DMS 273 (cell line): Measurements from ENCODE around the gene EEFSEC.

Source experiments
- DNase-seq: peaks from one replicate; lab custom pipeline; 2025; ENCODE audit not compliant: unreplicated experiment; lab: John Stamatoyannopoulos, UW

EEFSEC gene

GRCh38 chr3:128435058-128435457 is 281.8 kb downstream of the EEFSEC start:
- DNase-seq = peak; percentile 37

- no peak for DNase-seq
Observed at GRCh38 chr3:128435561-128435960, 282.3 kb downstream of the EEFSEC start.

- no peak for DNase-seq
Observed at GRCh38 chr3:128436214-128436613, 282.9 kb downstream of the EEFSEC start.

- peak; percentile 62 for DNase-seq
Observed at GRCh38 chr3:128438488-128439072, 285.3 kb downstream of the EEFSEC start.

GRCh38 chr3:128439226-128439625 is 285.9 kb downstream of the EEFSEC start:
- DNase-seq = no peak

GRCh38 chr3:128442070-128442469 is 288.8 kb downstream of the EEFSEC start:
- no peak for DNase-seq

- no peak for DNase-seq
Observed at GRCh38 chr3:128442949-128443348, 289.7 kb downstream of the EEFSEC start.

GRCh38 chr3:128443771-128444170 is 290.5 kb downstream of the EEFSEC start:
- no peak for DNase-seq

GRCh38 chr3:128445357-128445756 is 292.1 kb downstream of the EEFSEC start:
- DNase-seq = no peak

GRCh38 chr3:128446821-128447220 is 293.5 kb downstream of the EEFSEC start:
- DNase-seq = no peak

- no peak for DNase-seq
Observed at GRCh38 chr3:128447561-128448013, 294.3 kb downstream of the EEFSEC start.

- no peak for DNase-seq
Observed at GRCh38 chr3:128448491-128448890, 295.2 kb downstream of the EEFSEC start.

- DNase-seq = no peak
Observed at GRCh38 chr3:128449111-128449638, 295.9 kb downstream of the EEFSEC start.

GRCh38 chr3:128452120-128452519 is 298.8 kb downstream of the EEFSEC start:
- DNase-seq = no peak

GRCh38 chr3:128452678-128453275 is 299.5 kb downstream of the EEFSEC start:
- no peak for DNase-seq

- DNase-seq = no peak
Observed at GRCh38 chr3:128453501-128454309, 300.4 kb downstream of the EEFSEC start.

GRCh38 chr3:128454310-128454618 is 301.0 kb downstream of the EEFSEC start:
- no peak for DNase-seq

- no peak for DNase-seq
Observed at GRCh38 chr3:128455116-128455515, 301.8 kb downstream of the EEFSEC start.

- DNase-seq = peak; percentile 82
Observed at GRCh38 chr3:128455786-128456748, 302.8 kb downstream of the EEFSEC start.

GRCh38 chr3:128456776-128457715 is 303.8 kb downstream of the EEFSEC start:
- peak; percentile 92 for DNase-seq
